SU-DHL-6 (cell line): ENCODE measurements around the gene SDC1.
"Not testable (repeated sequence)": the region's sequence is repeated elsewhere in the genome, so short reads cannot be mapped to it uniquely, and the experiment has no call there.

Experiments used
- H2AFZ ChIP-seq: fragments of 200-600 bp; sonication (generic); 2 replicates; pipeline ENCODE4 v1.6.1; 2014; ENCODE audit warnings: low read depth, mild to moderate bottlenecking, moderate library complexity, mixed read lengths, antibody characterized with exemption, low read length; ENCODE audit not compliant: severe bottlenecking
- H3F3A ChIP-seq: fragments of 200-600 bp; shearing (Covaris generic); 2 replicates; pipeline ENCODE4 v1.6.0; 2016; ENCODE audit warnings: antibody characterized with exemption, mild to moderate bottlenecking; ENCODE audit not compliant: insufficient read depth
- H3K27ac ChIP-seq: fragments of 200-600 bp; sonication (generic); 2 replicates; pipeline ENCODE4 v1.5.1; 2016; ENCODE audit warnings: low read depth, mild to moderate bottlenecking, low read length, moderate library complexity, mixed read lengths
- H3K27me3 ChIP-seq: fragments of 200-600 bp; sonication (generic), shearing (Covaris generic); 2 replicates; pipeline ENCODE4 v1.6.0; 2014; ENCODE audit warnings: mild to moderate bottlenecking, low read length
- H3K36me3 ChIP-seq: fragments of 200-600 bp; sonication (generic); 2 replicates; pipeline ENCODE4 v1.6.1; 2014; ENCODE audit warnings: mild to moderate bottlenecking, low read length, mixed read lengths
- H3K4me2 ChIP-seq: fragments of 300-600, 200-600 bp; shearing (Covaris generic), sonication (generic); 2 replicates; pipeline ENCODE4 v1.6.0; 2014; ENCODE audit warnings: low read length, low read depth, mild to moderate bottlenecking; ENCODE audit not compliant: poor library complexity, severe bottlenecking
- H3K4me3 ChIP-seq: fragments of 200-600 bp; sonication (generic); 2 replicates; pipeline ENCODE4 v1.5.1; 2014; ENCODE audit warnings: antibody characterized with exemption, low read length, mild to moderate bottlenecking, mixed read lengths; ENCODE audit not compliant: insufficient read depth, poor library complexity, severe bottlenecking
- H3K79me2 ChIP-seq: fragments of 200-600 bp; sonication (generic); 2 replicates; pipeline ENCODE4 v1.6.1; 2014; ENCODE audit warnings: mild to moderate bottlenecking, low read length, moderate library complexity; ENCODE audit not compliant: insufficient read depth
- H3K9ac ChIP-seq: fragments of 200-600 bp; sonication (generic); 2 replicates; pipeline ENCODE4 v1.7.0; 2014; ENCODE audit warnings: mild to moderate bottlenecking, low read length
- H3K9me2 ChIP-seq: fragments of 200-600 bp; sonication (generic); replicated peaks from 2 replicates; pipeline ENCODE4 v1.6.1; 2014; ENCODE audit warnings: low read length; ENCODE audit not compliant: insufficient read depth
- H3K9me3 ChIP-seq: fragments of 200-600 bp; sonication (generic); 2 replicates; pipeline ENCODE4 v1.6.1; 2014; ENCODE audit warnings: low read length, mixed read lengths; ENCODE audit not compliant: insufficient read depth
- H4K20me1 ChIP-seq: fragments of 200-600 bp; sonication (generic); 2 replicates; pipeline ENCODE4 v1.6.1; 2014; ENCODE audit warnings: low read depth, mild to moderate bottlenecking, antibody characterized with exemption, low read length, moderate library complexity, mixed read lengths
- EZH2phosphoT487 ChIP-seq: fragments of 200-600 bp; sonication (generic), shearing (Covaris generic); conservative IDR thresholded peaks from 2 replicates; pipeline ENCODE4 v1.6.1; 2018; ENCODE audit warnings: mild to moderate bottlenecking, antibody characterized with exemption, low read length, moderate library complexity, mixed read lengths
- TF ChIP-seq, protein P1 (sequence below): fragments of 200-600 bp; sonication (generic); IDR thresholded peaks from one replicate; pipeline ENCODE4 v1.5.1; 2017; ENCODE audit warnings: antibody characterized with exemption, mild to moderate bottlenecking, low read length, moderate library complexity; ENCODE audit not compliant: insufficient read depth, poor library complexity, severe bottlenecking

SDC1 gene

DNA sequence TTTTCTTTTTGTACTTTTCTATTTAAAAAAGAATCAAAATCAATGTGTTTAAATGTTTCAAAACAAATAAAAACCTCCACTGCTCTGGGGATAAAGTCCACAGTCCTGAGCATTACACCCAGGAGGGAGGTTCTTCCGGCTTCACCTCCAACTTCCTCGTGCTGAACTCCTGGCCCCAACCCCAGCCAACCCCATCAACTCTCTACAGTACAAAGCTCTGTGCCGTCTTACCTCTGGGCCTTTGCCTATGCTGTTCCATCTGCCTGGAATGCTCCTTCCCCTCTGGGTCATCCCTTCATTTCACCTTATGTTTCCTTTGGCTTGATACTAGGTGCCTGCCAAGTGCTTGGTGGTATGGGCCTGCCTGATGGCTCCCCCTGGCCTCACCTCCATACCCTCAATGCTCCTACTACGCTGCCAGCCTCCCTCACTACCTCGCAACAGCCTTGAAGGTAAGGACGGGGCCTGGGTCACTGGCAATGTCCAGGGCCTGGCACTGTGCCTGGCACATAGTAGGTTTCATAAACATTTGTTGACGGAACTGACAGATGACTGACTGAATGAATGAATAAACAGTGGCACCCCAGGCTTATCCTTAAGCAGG is 28.8 kb downstream of the SDC1 start:
- Histone ChIP-seq H3K27me3 (no peaks in the 10 kb centered on the region), H3K9me3 (no peaks in the 10 kb centered on the region), H2AFZ (no peak overlapping the region), H3K9me2 (no peaks in the 10 kb centered on the region), H3K4me2 (no peak overlapping the region), H3K9ac (no peak overlapping the region), H3K4me3 (no peak overlapping the region), H3K27ac (no peak overlapping the region), H4K20me1 (no peaks in the 10 kb centered on the region), H3K36me3 (no peaks in the 10 kb centered on the region), H3F3A (no peaks in the 10 kb centered on the region), H3K79me2 (no peaks in the 10 kb centered on the region)
- TF ChIP-seq EZH2phosphoT487 = no peak
- TF ChIP-seq, protein P1, sequence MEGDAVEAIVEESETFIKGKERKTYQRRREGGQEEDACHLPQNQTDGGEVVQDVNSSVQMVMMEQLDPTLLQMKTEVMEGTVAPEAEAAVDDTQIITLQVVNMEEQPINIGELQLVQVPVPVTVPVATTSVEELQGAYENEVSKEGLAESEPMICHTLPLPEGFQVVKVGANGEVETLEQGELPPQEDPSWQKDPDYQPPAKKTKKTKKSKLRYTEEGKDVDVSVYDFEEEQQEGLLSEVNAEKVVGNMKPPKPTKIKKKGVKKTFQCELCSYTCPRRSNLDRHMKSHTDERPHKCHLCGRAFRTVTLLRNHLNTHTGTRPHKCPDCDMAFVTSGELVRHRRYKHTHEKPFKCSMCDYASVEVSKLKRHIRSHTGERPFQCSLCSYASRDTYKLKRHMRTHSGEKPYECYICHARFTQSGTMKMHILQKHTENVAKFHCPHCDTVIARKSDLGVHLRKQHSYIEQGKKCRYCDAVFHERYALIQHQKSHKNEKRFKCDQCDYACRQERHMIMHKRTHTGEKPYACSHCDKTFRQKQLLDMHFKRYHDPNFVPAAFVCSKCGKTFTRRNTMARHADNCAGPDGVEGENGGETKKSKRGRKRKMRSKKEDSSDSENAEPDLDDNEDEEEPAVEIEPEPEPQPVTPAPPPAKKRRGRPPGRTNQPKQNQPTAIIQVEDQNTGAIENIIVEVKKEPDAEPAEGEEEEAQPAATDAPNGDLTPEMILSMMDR = no peak

DNA sequence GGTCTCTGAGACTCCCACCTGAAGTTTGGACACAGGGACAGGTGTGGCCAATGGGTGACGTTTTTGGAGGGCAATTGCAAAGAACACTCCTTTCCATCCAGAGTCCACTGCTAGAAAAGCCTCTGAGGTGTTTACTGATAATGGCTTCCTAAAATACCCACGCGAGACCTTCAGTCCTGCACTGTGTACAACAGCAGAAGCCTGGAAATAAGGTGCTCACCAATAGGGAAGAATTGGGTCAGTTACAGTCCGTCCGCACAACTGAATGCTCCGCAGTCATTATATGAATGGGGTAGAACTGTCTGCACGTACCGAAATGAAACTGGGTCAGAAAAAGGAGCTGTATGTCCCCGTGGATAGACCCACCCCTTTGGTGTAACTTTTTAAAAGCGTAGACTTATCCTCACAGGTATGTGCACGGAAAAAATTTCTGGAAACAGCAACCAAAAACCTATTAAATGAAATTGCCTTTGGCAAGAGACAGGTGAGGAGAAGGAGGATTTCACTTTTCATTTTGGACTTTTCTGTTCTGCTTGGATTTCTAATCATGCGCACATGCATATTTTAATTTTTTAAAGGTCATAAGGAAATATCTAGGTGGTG is 29.4 kb downstream of the SDC1 start:
- Histone ChIP-seq H3K4me2 (no peak overlapping the region), H3F3A (no peaks in the 10 kb centered on the region), H3K4me3 (no peak overlapping the region), H3K9me2 (no peaks in the 10 kb centered on the region), H2AFZ (no peak overlapping the region), H3K9ac (no peak overlapping the region), H3K27me3 (no peaks in the 10 kb centered on the region), H3K79me2 (no peaks in the 10 kb centered on the region), H4K20me1 (no peaks in the 10 kb centered on the region), H3K27ac (no peak overlapping the region), H3K9me3 (no peaks in the 10 kb centered on the region), H3K36me3 (no peaks in the 10 kb centered on the region)
- TF ChIP-seq, protein P1 = no peak
- no peak for TF ChIP-seq EZH2phosphoT487

DNA sequence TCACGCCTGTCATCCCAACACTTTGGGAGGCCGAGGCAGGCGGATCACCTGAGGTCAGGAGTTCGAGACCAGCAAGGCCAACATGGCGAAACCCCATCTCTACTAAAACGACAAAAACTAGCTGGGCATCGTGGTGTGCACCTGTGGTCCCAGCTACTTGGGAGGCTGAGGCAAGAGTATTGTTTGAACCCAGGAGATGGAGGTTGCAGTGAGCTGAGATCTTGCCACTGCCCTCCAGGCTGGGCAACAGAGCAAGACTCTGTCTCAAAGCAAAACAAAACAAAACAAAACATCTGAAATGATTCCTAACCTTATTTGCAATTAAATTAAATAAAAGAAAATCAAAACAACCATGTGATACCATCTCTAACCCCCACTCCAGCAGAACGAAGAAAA is 29.9 kb downstream of the SDC1 start:
- not testable (repeated sequence) for H2AFZ ChIP-seq

DNA sequence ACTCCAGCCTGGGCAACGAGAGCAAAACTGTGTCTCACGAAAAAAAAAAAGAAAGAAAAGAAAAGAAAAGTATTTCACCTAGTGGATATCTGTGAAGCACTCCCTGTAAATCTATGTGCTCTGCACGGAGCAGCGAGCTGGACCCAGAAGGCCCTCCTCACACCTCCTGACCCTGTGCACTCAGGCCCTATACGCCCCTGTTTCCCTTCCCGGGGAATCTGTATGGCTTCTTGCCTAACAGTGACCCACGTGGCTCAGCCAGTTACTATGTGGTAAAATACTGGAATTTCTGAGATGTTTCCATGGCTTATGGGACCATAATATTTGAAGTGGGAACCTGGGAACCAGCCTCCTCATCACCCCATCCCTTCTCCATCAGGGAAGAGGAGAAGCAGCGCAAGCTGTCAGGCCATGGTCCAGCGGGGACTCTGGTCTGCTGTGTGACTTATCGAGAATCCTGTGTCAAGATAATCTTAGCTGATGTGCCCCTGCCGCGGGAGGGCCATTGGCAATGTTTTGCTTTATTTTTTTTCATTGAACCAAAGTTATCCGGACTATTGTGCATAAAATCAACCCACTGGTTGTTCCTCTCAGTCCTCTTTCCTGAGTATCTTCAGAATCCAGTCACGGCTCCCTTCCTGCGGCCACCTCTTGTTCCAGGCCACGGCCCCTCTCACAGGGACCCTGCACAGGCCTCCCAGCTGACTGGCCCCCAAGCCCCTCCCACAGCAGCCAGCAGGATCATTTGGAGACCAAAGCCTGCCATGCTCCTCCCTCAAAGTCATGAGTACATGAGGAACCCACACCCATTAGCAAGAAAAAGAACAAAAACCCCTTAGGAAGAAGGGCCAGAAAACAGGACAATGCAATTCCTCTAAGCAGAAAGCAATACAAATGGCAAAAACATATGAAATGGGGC is 30.6 kb downstream of the SDC1 start:
- Histone ChIP-seq H3F3A (no peaks in the 10 kb centered on the region), H3K9me2 (no peaks in the 10 kb centered on the region), H3K9me3 (no peaks in the 10 kb centered on the region), H2AFZ (no peak overlapping the region), H3K4me2 (no peak overlapping the region), H4K20me1 (no peaks in the 10 kb centered on the region), H3K9ac (no peak overlapping the region), H3K27ac (no peak overlapping the region), H3K4me3 (no peak overlapping the region), H3K27me3 (no peaks in the 10 kb centered on the region), H3K36me3 (no peaks in the 10 kb centered on the region), H3K79me2 (no peaks in the 10 kb centered on the region)
- TF ChIP-seq, protein P1 = no peak
- TF ChIP-seq EZH2phosphoT487 = no peak

More for the DNA sequence above, 29.9 kb downstream of the SDC1 start:
- H3K9me2 ChIP-seq, H3K9me3 ChIP-seq, H3K27me3 ChIP-seq, H3K4me3 ChIP-seq, H3K9ac ChIP-seq, H3F3A ChIP-seq, H3K4me2 ChIP-seq, H3K79me2 ChIP-seq, H3K36me3 ChIP-seq, H3K27ac ChIP-seq, H4K20me1 ChIP-seq: not testable (repeated sequence)
